ENCODE data around the gene NTSR2. TPM values are rescaled to one million over a fixed set of nuclear protein-coding genes. Genes with fewer than 3 reads are reported as not detected.

Gene NTSR2
- polyA plus RNA-seq, 1 donor: not detected

- Histone ChIP-seq H3K27ac (ENCODE audit: low read length) (no peak overlapping the region), H3K4me1 (ENCODE audit: control insufficient read depth, insufficient read depth, low read length) (no peaks in the 10 kb centered on the region), H3K27me3 (ENCODE audit: control insufficient read depth, insufficient read depth, low read length) (no peaks in the 10 kb centered on the region), H3K36me3 (ENCODE audit: control insufficient read depth, insufficient read depth, low read length) (no peaks in the 10 kb centered on the region), H3K9me3 (ENCODE audit: control insufficient read depth, low read depth, low read length) (no peaks in the 10 kb centered on the region), H3K4me3 (ENCODE audit: low read length) (no peak overlapping the region)
- WGBS (ENCODE audit: insufficient coverage, low lambda C conversion rate): 31% methylated on average over 2 of the region's 14 CpGs
- no peak for DNase-seq
Observed at GRCh38 chr2:11616097-11616687, 53.8 kb downstream of the NTSR2 start.

GRCh38 chr2:11615209-11615608 is 54.8 kb downstream of the NTSR2 start:
- H3K27ac ChIP-seq (ENCODE audit: low read length): no peak overlapping the region
- WGBS (ENCODE audit: insufficient coverage, low lambda C conversion rate): no CpG with 5 or more reads among the region's 3 CpGs
- no peaks in the 10 kb centered on the region for H3K4me1 ChIP-seq (ENCODE audit: control insufficient read depth, insufficient read depth, low read length)
- no peaks in the 10 kb centered on the region for H3K36me3 ChIP-seq (ENCODE audit: control insufficient read depth, insufficient read depth, low read length)
- no peak for DNase-seq
- H3K9me3 ChIP-seq (ENCODE audit: control insufficient read depth, low read depth, low read length): no peaks in the 10 kb centered on the region
- no peaks in the 10 kb centered on the region for H3K27me3 ChIP-seq (ENCODE audit: control insufficient read depth, insufficient read depth, low read length)
- H3K4me3 ChIP-seq (ENCODE audit: low read length): no peak overlapping the region

GRCh38 chr2:11613297-11613696 is 56.7 kb downstream of the NTSR2 start:
- Histone ChIP-seq H3K9me3 (ENCODE audit: control insufficient read depth, low read depth, low read length) (no peaks in the 10 kb centered on the region), H3K36me3 (ENCODE audit: control insufficient read depth, insufficient read depth, low read length) (no peaks in the 10 kb centered on the region), H3K27me3 (ENCODE audit: control insufficient read depth, insufficient read depth, low read length) (no peaks in the 10 kb centered on the region), H3K4me3 (ENCODE audit: low read length) (no peak overlapping the region), H3K4me1 (ENCODE audit: control insufficient read depth, insufficient read depth, low read length) (no peaks in the 10 kb centered on the region), H3K27ac (ENCODE audit: low read length) (no peak overlapping the region)
- no CpG with 5 or more reads among the region's 5 CpGs for WGBS (ENCODE audit: insufficient coverage, low lambda C conversion rate)
- no peak for DNase-seq

GRCh38 chr2:11612553-11613215 is 57.3 kb downstream of the NTSR2 start:
- Histone ChIP-seq H3K36me3 (ENCODE audit: control insufficient read depth, insufficient read depth, low read length) (no peaks in the 10 kb centered on the region), H3K9me3 (ENCODE audit: control insufficient read depth, low read depth, low read length) (no peaks in the 10 kb centered on the region), H3K4me3 (ENCODE audit: low read length) (no peak overlapping the region), H3K27ac (ENCODE audit: low read length) (no peak overlapping the region), H3K27me3 (ENCODE audit: control insufficient read depth, insufficient read depth, low read length) (no peaks in the 10 kb centered on the region), H3K4me1 (ENCODE audit: control insufficient read depth, insufficient read depth, low read length) (no peaks in the 10 kb centered on the region)
- WGBS (ENCODE audit: insufficient coverage, low lambda C conversion rate): no CpG with 5 or more reads among the region's 20 CpGs
- no peak for DNase-seq

- Histone ChIP-seq H3K4me3 (ENCODE audit: low read length) (no peak overlapping the region), H3K27me3 (ENCODE audit: control insufficient read depth, insufficient read depth, low read length) (no peaks in the 10 kb centered on the region), H3K4me1 (ENCODE audit: control insufficient read depth, insufficient read depth, low read length) (no peaks in the 10 kb centered on the region), H3K36me3 (ENCODE audit: control insufficient read depth, insufficient read depth, low read length) (no peaks in the 10 kb centered on the region), H3K9me3 (ENCODE audit: control insufficient read depth, low read depth, low read length) (no peaks in the 10 kb centered on the region), H3K27ac (ENCODE audit: low read length) (no peak overlapping the region)
- DNase-seq: no peak
- WGBS (ENCODE audit: insufficient coverage, low lambda C conversion rate): no CpG with 5 or more reads among the region's 5 CpGs
Observed at GRCh38 chr2:11611251-11611650, 58.7 kb downstream of the NTSR2 start.

GRCh38 chr2:11610624-11611242 is 59.3 kb downstream of the NTSR2 start:
- Histone ChIP-seq H3K4me3 (ENCODE audit: low read length) (no peak overlapping the region), H3K9me3 (ENCODE audit: control insufficient read depth, low read depth, low read length) (no peaks in the 10 kb centered on the region), H3K36me3 (ENCODE audit: control insufficient read depth, insufficient read depth, low read length) (no peaks in the 10 kb centered on the region), H3K27me3 (ENCODE audit: control insufficient read depth, insufficient read depth, low read length) (no peaks in the 10 kb centered on the region), H3K27ac (ENCODE audit: low read length) (no peak overlapping the region), H3K4me1 (ENCODE audit: control insufficient read depth, insufficient read depth, low read length) (no peaks in the 10 kb centered on the region)
- DNase-seq: no peak
- 100% methylated on average over 1 of the region's 38 CpGs for WGBS (ENCODE audit: insufficient coverage, low lambda C conversion rate)

Other genes starting within 250 kb of the NTSR2 start
- 15.3 TPM for gene E2F6, start 204.0 kb downstream of the NTSR2 start, polyA plus RNA-seq
- gene GREB1, start 136.2 kb downstream of the NTSR2 start, polyA plus RNA-seq: 2.6 TPM
- 10.9 TPM for gene LPIN1, start 76.4 kb upstream of the NTSR2 start, polyA plus RNA-seq